Omental fat pad (tissue), 4 donors: ENCODE measurements around the gene DGLUCY. TPM values are rescaled to one million over a fixed set of nuclear protein-coding genes. Genes with fewer than 3 reads are reported as not detected.

Source experiments
- ATAC-seq: fragments of 150-250 bp; one replicate; pipeline ENCODE4 v1.9.1; 2016; ENCODE audit warnings: mild to moderate bottlenecking, moderate library complexity; ENCODE audit not compliant: low FRiP score
- DNase-seq: peaks from one replicate; pipeline ENCODE4 v3.0.0-alpha.2; 2019; ENCODE audit warnings: low spot score
- CTCF ChIP-seq, 3 donors: fragments of 450-650 bp; IDR thresholded peaks; one replicate each; pipeline ENCODE4 v1.5.1; 2016 to 2017; ENCODE audit warnings: antibody characterized with exemption in 3 of 3, mild to moderate bottlenecking in 3 of 3, moderate library complexity in 2 of 3
- total RNA-seq, 4 donors: library from RNA; depleted of rRNA; stranded (reverse); fragments of >200 nt; gene quantifications; one replicate each; pipeline ENCODE4 v1.1.0, GENCODE V29; 2016

DGLUCY gene
- total RNA-seq, 4 donors from 2014 or later, result 27.5 to 93.2 (median 39.3) TPM

DNA sequence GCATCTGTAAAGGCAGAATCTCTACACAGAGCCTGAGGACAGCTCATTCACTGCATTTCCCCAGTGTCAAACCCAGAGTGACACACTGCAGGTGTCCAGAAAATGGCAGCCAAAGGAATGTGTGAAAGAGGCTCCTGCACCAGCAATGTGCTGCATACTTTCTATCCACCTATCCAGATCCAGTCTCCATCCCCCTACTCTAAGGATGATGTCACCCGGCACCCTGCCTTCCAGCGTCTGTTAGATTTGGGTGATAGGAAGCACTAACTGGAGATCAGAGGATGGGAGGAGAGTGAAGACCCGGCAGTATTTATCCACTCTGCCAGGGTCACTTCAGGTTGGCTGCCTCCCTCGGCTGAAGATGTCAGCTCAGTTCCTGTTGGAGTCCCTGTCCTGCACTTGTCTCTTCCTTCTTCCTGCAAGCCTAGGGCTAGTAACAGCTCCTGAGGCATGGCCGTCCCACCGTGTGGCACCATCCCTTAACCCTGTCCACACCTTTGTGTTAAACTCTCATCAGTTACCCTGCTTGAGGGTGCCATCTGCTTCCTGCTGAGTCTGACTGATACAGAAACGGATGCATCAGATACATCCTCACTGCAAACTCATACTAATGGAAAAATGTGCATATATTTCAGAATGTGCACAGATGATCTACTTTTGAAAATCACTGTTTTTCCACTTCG lies 143.6 kb downstream of the DGLUCY start:
- no peak for DNase-seq
- ATAC-seq, result no peak
- no peak for TF ChIP-seq CTCF (IDR thresholded peaks at IDR 0.05)

DNA sequence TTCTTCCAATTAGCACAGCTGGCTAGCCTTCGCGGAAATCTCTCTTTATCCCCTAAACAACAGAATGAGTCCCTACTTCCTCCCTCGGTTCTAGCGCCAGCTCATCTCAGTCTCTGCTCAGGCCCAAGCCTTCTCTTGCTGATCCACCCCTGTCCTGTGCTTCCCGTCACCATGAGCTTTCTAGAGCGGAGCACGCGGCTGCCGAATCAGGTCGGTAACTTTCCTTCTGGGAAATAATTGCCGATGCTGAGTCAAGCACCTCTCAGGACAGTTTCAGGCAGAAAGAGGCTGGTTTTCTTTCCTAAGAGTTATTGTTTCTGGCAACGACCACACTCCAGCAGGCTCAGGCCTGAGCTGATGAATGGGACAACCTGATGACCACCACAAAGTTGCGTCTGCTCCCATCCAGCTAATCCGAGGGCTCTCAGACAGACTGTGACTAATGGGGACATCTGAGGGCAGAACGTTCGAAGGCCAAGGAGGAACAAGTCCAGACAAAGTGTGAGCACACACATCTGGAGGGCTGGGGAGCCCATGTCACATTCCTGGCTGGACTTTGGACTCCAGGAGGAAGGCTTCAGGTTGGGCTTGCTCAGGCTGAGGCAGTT lies 144.2 kb downstream of the DGLUCY start:
- no peak for TF ChIP-seq CTCF (IDR thresholded peaks at IDR 0.05)

DNA sequence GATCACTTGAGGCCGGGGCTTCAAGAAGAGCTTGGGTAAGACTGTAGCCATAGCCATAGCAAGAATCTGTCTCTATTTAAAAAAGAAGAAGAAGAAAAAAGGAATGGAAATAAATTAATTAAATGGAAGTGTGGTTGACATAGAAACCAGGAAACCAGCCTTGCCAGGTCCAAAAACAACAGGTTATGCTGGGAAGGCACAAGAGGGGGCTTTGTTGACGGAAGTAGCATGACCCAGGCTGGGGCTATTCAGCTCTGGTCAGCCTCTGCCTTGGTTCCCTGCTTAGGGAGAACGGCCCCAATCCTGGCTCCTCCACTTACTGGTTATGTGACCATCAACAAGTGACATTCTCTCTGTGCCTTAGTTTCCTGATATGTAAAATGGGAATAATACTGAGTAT lies 145.0 kb downstream of the DGLUCY start:
- ATAC-seq (no peak), DNase-seq (no peak)
- no peak for TF ChIP-seq CTCF (IDR thresholded peaks at IDR 0.05)

More for the DNA sequence above, 144.2 kb downstream of the DGLUCY start:
- DNase-seq, result no peak
- ATAC-seq, result no peak

- no peak for ATAC-seq
- no peak for DNase-seq
- TF ChIP-seq CTCF (IDR thresholded peaks at IDR 0.05), result no peak
Measured at GRCh38 chr14:91261115-91261514, 147.2 kb downstream of the DGLUCY start.

- ATAC-seq (no peak), DNase-seq (no peak)
- no peak for TF ChIP-seq CTCF (IDR thresholded peaks at IDR 0.05)
Measured at GRCh38 chr14:91261986-91262549, 148.2 kb downstream of the DGLUCY start.

GRCh38 chr14:91263329-91263728 lies 149.5 kb downstream of the DGLUCY start:
- no peak for DNase-seq
- TF ChIP-seq CTCF (IDR thresholded peaks at IDR 0.05), result no peak
- ATAC-seq, result no peak
